Measurements from ENCODE around the gene LDHAL6B. TPM values are rescaled to one million over a fixed set of nuclear protein-coding genes. Genes with fewer than 3 reads are reported as not detected.

LDHAL6B gene
- total and polyA plus RNA-seq, 8 donors: not detected

DNA sequence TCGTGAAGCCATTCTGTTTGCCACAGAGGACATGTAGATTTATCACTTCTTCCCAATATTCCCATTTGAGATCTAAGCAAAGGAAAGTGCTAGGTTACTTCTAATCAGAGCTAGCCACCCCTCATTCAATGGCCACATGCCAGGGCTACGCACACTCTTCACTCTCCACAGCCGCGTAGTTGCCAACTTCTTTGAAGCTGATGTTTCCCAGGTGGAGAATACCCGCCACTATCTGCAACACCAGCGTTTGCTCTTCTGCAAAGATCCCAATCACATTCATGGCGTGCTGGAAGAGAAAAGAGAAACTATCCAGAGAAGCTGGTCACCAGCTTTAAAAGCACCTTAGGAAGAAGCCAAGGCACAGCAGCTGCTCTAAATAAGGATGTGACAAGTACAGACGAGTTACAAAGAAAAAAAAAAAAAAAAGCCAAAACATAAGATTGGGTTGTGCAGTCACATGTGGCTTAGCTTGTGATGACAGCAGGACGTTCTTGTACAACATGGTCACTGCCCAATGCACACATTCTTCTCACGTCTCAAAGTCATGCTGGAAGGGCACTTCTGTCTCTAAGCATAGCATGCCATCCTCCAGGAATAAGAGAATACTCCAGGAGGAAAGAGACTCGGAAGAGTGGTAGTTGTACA lies 16.4 kb downstream of the LDHAL6B start:
- intact Hi-C loops (cut with DNase I; ENCODE audit: low total_unique reads): no loop called here
- no peak for DNase-seq
- H3K36me3 ChIP-seq: peaks cover 0 to 83% (median 72%) of the 10 kb centered on the region in 4 donors
- no peaks in the 10 kb centered on the region for H3K27me3 ChIP-seq
- TF ChIP-seq, protein P1, sequence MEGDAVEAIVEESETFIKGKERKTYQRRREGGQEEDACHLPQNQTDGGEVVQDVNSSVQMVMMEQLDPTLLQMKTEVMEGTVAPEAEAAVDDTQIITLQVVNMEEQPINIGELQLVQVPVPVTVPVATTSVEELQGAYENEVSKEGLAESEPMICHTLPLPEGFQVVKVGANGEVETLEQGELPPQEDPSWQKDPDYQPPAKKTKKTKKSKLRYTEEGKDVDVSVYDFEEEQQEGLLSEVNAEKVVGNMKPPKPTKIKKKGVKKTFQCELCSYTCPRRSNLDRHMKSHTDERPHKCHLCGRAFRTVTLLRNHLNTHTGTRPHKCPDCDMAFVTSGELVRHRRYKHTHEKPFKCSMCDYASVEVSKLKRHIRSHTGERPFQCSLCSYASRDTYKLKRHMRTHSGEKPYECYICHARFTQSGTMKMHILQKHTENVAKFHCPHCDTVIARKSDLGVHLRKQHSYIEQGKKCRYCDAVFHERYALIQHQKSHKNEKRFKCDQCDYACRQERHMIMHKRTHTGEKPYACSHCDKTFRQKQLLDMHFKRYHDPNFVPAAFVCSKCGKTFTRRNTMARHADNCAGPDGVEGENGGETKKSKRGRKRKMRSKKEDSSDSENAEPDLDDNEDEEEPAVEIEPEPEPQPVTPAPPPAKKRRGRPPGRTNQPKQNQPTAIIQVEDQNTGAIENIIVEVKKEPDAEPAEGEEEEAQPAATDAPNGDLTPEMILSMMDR (IDR thresholded peaks at IDR 0.05): no peak
- TF ChIP-seq EP300 (IDR thresholded peaks at IDR 0.05) (no peak), POLR2AphosphoS5 (IDR thresholded peaks at IDR 0.05) (no peak), POLR2A (IDR thresholded peaks at IDR 0.05) (no peak)
- H3K4me1 ChIP-seq: peaks cover 0 to 10% (median 0%) of the 10 kb centered on the region in 4 donors
- no peak overlapping the region for H3K4me3 ChIP-seq
- H3K9me3 ChIP-seq: no peaks in the 10 kb centered on the region
- WGBS, 5 donors: 74 to 93% (median 90%) methylated on average over 11 of the region's 11 CpGs
- H3K27ac ChIP-seq: no peak overlapping the region

GRCh38 chr15:59223736-59224135 lies 17.1 kb downstream of the LDHAL6B start:
- Histone ChIP-seq H3K4me1 (peaks cover 0 to 10% (median 0%) of the 10 kb centered on the region in 4 donors), H3K9me3 (no peaks in the 10 kb centered on the region), H3K36me3 (peaks cover 0 to 77% (median 66%) of the 10 kb centered on the region in 4 donors), H3K4me3 (no peak overlapping the region), H3K27ac (no peak overlapping the region), H3K27me3 (no peaks in the 10 kb centered on the region)
- intact Hi-C loops (cut with DNase I; ENCODE audit: low total_unique reads): no loop called here
- no peak for DNase-seq
- WGBS, 5 donors: 45 to 69% (median 47%) methylated on average over 3 of the region's 3 CpGs
- TF ChIP-seq POLR2AphosphoS5 (IDR thresholded peaks at IDR 0.05): no peak
- TF ChIP-seq, protein P1 (IDR thresholded peaks at IDR 0.05): no peak
- TF ChIP-seq POLR2A (IDR thresholded peaks at IDR 0.05): no peak
- no peak for TF ChIP-seq EP300 (IDR thresholded peaks at IDR 0.05)

DNA sequence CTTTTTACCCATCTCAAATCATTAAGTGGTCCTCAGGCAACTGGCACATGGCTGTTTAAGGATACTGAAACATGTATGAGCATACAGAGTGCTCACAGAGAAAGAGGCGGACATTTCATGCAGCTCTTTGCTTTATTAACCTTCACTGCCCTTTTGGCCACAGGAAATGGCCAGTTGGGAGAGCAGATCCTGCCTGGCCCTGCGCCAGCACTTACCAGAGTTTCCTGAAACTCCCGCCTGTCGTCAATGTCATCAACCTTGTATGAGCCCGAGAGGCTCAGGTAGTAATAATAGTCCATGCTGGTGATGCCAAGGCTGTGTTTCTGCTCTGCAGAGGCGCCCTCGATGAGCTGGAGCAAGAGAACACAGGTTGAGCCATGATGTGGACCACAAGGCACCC lies 17.8 kb downstream of the LDHAL6B start:
- no peaks in the 10 kb centered on the region for H3K9me3 ChIP-seq
- TF ChIP-seq POLR2A (IDR thresholded peaks at IDR 0.05) (no peak), EP300 (IDR thresholded peaks at IDR 0.05) (no peak), POLR2AphosphoS5 (IDR thresholded peaks at IDR 0.05) (no peak)
- TF ChIP-seq, protein P1 (IDR thresholded peaks at IDR 0.05): no peak
- H3K27ac ChIP-seq: no peak overlapping the region
- WGBS, 5 donors: 74 to 86% (median 81%) methylated on average over 7 of the region's 7 CpGs
- intact Hi-C loops (cut with DNase I; ENCODE audit: low total_unique reads): no loop called here
- no peak overlapping the region for H3K4me3 ChIP-seq
- peak in 1 of 2 donors; percentile 32 for DNase-seq
- no peaks in the 10 kb centered on the region for H3K27me3 ChIP-seq
- H3K4me1 ChIP-seq: peaks cover 0 to 10% (median 0%) of the 10 kb centered on the region in 4 donors
- H3K36me3 ChIP-seq: peaks cover 0 to 75% (median 62%) of the 10 kb centered on the region in 4 donors

GRCh38 chr15:59227021-59227420 lies 20.4 kb downstream of the LDHAL6B start:
- TF ChIP-seq, protein P1 (IDR thresholded peaks at IDR 0.05): no peak
- TF ChIP-seq POLR2A (IDR thresholded peaks at IDR 0.05) (no peak), POLR2AphosphoS5 (IDR thresholded peaks at IDR 0.05) (no peak), EP300 (IDR thresholded peaks at IDR 0.05) (no peak)
- Histone ChIP-seq H3K4me1 (peaks cover 0 to 10% (median under 1%) of the 10 kb centered on the region in 4 donors), H3K27ac (no peak overlapping the region), H3K4me3 (no peak overlapping the region), H3K27me3 (no peaks in the 10 kb centered on the region), H3K9me3 (no peaks in the 10 kb centered on the region), H3K36me3 (peaks cover 0 to 63% (median 50%) of the 10 kb centered on the region in 4 donors)
- WGBS, 5 donors: 87 to 94% (median 90%) methylated on average over 4 of the region's 4 CpGs
- intact Hi-C loops (cut with DNase I; ENCODE audit: low total_unique reads): no loop called here
- DNase-seq: no peak

Data from stomach (tissue), 9 donors.